ENCODE measurements around the gene FOXO6.
A peak's percentile ranks its signal among the peaks of the same experiment; 100 is the strongest.

Gene FOXO6

DNA sequence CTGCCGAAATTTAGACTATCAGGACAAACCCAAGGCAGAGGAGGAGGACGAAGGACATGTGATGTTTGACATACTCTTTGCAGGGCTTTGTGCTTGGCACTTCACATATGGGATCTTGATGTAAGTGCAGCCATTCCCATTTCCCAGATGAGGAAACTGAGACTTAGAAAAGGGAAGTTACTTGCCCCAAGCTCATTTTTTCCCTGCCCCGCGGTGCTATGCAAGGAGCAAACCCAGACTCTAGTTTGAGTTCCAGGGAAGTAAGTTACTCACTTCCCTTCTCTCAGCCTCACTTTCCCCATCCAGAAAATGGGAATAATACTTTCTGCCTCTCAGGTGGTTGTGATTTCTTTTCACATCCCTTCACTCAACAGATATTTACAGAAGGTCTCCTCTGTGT lies 4.5 kb upstream of the FOXO6 start:
- TF ChIP-seq, protein P1, sequence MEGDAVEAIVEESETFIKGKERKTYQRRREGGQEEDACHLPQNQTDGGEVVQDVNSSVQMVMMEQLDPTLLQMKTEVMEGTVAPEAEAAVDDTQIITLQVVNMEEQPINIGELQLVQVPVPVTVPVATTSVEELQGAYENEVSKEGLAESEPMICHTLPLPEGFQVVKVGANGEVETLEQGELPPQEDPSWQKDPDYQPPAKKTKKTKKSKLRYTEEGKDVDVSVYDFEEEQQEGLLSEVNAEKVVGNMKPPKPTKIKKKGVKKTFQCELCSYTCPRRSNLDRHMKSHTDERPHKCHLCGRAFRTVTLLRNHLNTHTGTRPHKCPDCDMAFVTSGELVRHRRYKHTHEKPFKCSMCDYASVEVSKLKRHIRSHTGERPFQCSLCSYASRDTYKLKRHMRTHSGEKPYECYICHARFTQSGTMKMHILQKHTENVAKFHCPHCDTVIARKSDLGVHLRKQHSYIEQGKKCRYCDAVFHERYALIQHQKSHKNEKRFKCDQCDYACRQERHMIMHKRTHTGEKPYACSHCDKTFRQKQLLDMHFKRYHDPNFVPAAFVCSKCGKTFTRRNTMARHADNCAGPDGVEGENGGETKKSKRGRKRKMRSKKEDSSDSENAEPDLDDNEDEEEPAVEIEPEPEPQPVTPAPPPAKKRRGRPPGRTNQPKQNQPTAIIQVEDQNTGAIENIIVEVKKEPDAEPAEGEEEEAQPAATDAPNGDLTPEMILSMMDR (conservative IDR thresholded peaks at IDR 0.05; ENCODE audit: low read depth) = no peak
- no peak for DNase-seq (ENCODE audit: low spot score)
- POLR2A ChIA-PET (ENCODE audit: low non-redundant PET) = no interaction called here
- CTCF ChIA-PET = no interaction called here
- peak overlapping the region; percentile 96 for H3K27ac ChIP-seq

DNA sequence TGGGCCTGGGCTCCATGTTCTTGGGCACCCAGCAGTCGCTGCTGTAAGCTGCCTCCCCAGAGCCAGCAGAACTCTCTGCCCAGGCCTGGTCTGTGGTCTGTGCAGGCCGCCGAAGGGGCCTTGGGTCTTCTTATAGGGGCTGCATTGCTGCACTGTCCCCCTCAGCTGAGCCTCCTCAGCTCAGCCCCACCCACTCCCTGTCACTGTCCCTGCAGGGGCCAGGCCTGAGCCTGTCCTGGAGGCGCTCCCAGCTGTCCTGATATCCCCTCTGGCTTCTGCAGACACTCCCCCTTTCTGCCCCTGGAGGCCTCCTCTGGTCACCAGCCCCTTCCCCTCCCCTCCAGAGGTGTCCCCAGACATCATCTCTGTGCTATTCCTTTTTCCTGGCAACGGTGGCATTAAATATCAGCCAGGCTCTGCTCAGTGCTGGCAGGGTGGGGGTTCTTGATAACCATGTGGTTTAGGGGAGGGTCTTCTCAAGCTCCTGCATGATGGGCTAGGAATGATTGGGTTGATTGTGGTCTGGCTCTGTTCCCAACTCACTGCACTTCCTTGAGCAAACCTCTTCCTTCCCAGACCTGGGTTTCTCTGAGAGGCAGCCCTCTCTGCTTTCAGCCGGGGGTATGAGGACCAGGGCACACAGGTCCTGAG lies 3.7 kb upstream of the FOXO6 start:
- no peak for DNase-seq (ENCODE audit: low spot score)
- ChIA-PET POLR2A (ENCODE audit: low non-redundant PET) (no interaction called here), CTCF (interaction anchor here (0.8 kb wide), 1 partner anchor 77 kb away, joined by 3 read pairs; no protein-coding TSS in a partner anchor)
- H3K27ac ChIP-seq = peak overlapping the region; percentile 96
- TF ChIP-seq, protein P1 (conservative IDR thresholded peaks at IDR 0.05; ENCODE audit: low read depth) = no peak

DNA sequence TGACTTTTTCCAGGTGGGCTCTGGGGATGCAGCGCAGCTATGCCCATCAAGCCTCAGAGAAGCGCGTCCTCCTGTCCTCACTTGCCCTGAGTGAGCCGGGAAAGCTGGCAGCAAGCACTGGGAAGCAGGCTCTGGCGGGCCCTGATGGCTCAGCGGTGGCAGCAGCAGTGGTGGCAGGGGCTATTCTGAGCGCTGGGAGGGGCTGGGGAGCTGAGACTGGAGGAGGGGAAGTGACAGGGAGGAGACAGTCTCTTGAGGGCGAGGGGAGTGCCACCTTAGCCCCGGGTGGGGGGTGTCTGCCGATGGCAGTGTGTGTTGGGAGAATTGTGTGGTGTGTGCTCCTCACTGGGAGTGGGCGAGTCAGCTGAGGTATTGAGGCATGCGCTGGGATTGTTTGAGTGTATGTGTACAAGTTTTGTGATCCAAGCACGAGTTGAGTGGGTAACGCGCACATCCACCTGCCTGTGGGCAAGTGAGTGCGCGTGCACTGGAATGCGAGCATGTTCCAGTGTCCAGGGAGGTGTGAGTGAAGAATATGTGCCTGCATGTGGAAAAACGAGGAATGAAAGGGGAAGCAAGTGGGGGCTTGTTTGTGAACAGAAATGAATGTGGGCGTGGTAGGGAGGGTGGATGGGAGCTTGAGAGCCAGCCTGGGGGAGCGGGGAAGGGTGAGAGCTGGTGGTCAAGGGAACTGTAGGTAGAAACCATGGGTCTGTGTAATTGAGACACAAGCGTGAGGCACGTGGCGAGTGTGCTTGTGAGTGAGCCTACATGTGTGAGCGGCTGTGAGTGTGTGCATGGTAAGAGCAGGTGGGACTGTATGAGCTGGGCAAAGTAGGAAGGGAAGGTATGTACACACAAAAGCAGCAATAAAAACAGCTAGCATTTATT lies 2.9 kb upstream of the FOXO6 start:
- TF ChIP-seq, protein P1 (conservative IDR thresholded peaks at IDR 0.05; ENCODE audit: low read depth) = no peak
- ChIA-PET CTCF (interaction anchor here (0.8 kb wide), 1 partner anchor 78 kb away, joined by 3 read pairs; no protein-coding TSS in a partner anchor), POLR2A (ENCODE audit: low non-redundant PET) (no interaction called here)
- no peak for DNase-seq (ENCODE audit: low spot score)
- peak overlapping the region; percentile 96 for H3K27ac ChIP-seq

DNA sequence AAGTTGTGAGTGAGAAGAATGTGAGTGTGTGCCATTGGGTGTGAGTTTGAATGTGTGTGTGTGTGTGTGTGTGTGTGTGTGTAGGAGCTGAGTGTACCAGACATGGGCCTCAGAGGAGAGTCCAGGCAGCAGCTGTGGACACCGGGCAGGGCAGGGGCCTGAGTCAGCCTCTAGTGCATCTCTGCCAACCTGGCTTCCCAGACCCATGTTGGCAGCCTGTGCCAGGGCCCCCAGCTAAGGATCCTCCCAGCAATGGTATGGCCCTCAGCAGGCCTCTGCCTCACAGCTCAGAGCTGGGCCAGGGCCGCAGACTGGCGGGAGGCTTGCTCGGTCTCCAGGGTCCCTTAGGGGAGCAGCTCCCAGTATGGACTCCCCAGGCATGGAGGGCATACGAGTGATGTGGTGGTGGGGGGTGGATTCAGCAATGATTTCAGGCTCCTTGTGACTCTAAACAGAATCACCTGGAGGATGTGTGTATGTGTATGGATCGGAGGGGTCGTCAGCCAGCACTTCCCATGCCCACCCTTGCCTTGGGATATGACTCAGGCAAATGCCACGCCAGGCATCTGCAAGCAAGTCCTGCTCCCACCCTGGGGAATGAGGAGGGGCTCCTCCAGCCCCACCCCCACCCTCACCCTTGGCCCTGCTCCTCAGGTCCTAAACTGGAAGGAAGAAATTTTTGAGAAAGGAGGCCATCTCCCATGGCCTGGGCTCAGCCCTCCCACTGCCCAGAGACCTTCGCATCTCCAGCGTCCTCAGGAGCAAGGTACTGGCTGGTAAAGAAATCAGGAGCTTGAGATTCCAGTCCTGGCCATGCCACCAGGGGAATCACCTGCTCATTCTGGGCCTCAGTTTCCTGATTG lies 1.8 kb upstream of the FOXO6 start:
- CTCF ChIA-PET = interaction anchor here (1.2 to 3.2 kb wide), 2 partner anchors 44 to 76 kb away, joined by 3 to 20 read pairs; no protein-coding TSS in a partner anchor
- TF ChIP-seq, protein P1 (conservative IDR thresholded peaks at IDR 0.05; ENCODE audit: low read depth) = no peak
- H3K27ac ChIP-seq = peak overlapping the region; percentile 96
- DNase-seq (ENCODE audit: low spot score) = no peak
- POLR2A ChIA-PET (ENCODE audit: low non-redundant PET) = interaction anchor here (1.7 kb wide), 1 partner anchor 22 kb away, joined by 5 read pairs; no protein-coding TSS in a partner anchor

DNA sequence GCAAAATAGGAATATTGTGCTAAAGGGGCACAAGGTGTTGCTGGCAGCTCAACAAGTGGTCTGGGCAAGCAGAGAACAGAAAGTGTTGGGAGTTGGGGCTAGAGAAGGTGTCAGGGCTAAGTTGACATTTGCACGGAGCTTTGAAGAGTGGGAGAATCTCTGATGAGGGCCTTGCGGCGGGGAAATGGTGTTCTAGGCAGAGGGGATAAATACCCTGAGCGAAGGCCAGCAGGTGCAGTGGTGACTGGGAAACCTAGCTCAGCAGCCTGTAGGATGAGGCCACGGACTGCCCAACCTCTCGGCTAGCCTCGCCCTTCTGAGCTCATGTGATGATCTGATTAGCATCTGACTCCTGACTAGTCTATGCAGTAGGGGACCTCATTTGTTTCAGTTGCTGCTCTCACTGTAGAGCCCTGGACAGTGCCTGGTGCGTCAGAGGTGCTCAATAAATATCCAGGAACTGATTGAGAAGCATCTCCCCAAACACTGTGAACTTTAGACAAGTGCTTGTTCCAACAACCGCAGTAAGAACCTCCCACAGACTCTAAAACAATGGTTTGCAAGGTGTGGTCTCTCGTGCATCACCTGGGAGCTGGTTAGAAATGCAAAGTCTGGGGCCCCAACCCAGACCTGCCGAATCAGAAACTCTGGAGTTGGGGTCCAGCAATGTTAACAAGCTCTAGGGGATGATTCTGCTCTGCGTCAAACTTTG lies 1.0 kb upstream of the FOXO6 start:
- ChIA-PET CTCF (interaction anchor here (0.8 to 3.2 kb wide), 4 partner anchors 18 to 77 kb away, joined by 3 to 20 read pairs (median 4); no protein-coding TSS in a partner anchor), POLR2A (ENCODE audit: low non-redundant PET) (interaction anchor here (1.7 kb wide), 1 partner anchor 21 kb away, joined by 5 read pairs; no protein-coding TSS in a partner anchor)
- TF ChIP-seq, protein P1 (conservative IDR thresholded peaks at IDR 0.05; ENCODE audit: low read depth) = no peak
- no peak for DNase-seq (ENCODE audit: low spot score)
- H3K27ac ChIP-seq = peak overlapping the region; percentile 96

All from RWPE1 (cell line).